Loucy (cell line): Measurements from ENCODE around the gene DPPA3.
"Not testable (repeated sequence)": the region's sequence is repeated elsewhere in the genome, so short reads cannot be mapped to it uniquely, and the experiment has no call there.

Source experiments
- H2AFZ ChIP-seq: fragments of 200-600 bp; sonication (generic); 2 replicates; pipeline ENCODE4 v1.6.0; 2016; ENCODE audit warnings: antibody characterized with exemption, mild to moderate bottlenecking, low read length, moderate library complexity
- H3F3A ChIP-seq: fragments of 200-600 bp; 2 replicates; pipeline ENCODE4 v1.6.0; 2016; ENCODE audit warnings: antibody characterized with exemption, low read depth, mild to moderate bottlenecking
- H3K27me3 ChIP-seq: fragments of 200-600 bp; sonication (generic); 2 replicates; pipeline ENCODE4 v1.6.1; 2014; ENCODE audit warnings: low read length, mild to moderate bottlenecking; ENCODE audit not compliant: insufficient read depth, poor library complexity, severe bottlenecking
- H3K36me3 ChIP-seq: fragments of 200-600 bp; sonication (generic); 2 replicates; pipeline ENCODE4 v1.6.1; 2016; ENCODE audit warnings: low read length; ENCODE audit not compliant: insufficient read depth
- H3K4me1 ChIP-seq: fragments of 200-600 bp; sonication (generic); 2 replicates; pipeline ENCODE4 v1.5.1; 2014; ENCODE audit warnings: low read length, mild to moderate bottlenecking; ENCODE audit not compliant: insufficient read depth, poor library complexity, severe bottlenecking
- H3K4me2 ChIP-seq: fragments of 200-600 bp; sonication (generic); 2 replicates; pipeline ENCODE4 v1.6.0; 2014; ENCODE audit warnings: antibody characterized with exemption, low read length, low read depth, mild to moderate bottlenecking; ENCODE audit not compliant: poor library complexity, severe bottlenecking
- H3K4me3 ChIP-seq: fragments of 200-600 bp; sonication (generic); 2 replicates; pipeline ENCODE4 v1.5.1; 2014; ENCODE audit warnings: low read length, mild to moderate bottlenecking, mixed read lengths; ENCODE audit not compliant: poor library complexity, severe bottlenecking
- H3K79me2 ChIP-seq: fragments of 200-600 bp; sonication (generic); 2 replicates; pipeline ENCODE4 v1.6.1; 2014; ENCODE audit warnings: low read length; ENCODE audit not compliant: insufficient read depth
- H3K9ac ChIP-seq: fragments of 200-600 bp; sonication (generic); 2 replicates; pipeline ENCODE4 v1.6.0; 2014; ENCODE audit warnings: mild to moderate bottlenecking, low read depth, low read length, moderate library complexity; ENCODE audit not compliant: poor library complexity, severe bottlenecking
- H3K9me2 ChIP-seq: fragments of 200-600 bp; sonication (generic); replicated peaks from 2 replicates; pipeline ENCODE4 v1.6.1; 2016; ENCODE audit warnings: low read depth, low read length, mixed read lengths
- H3K9me3 ChIP-seq: fragments of 200-600 bp; sonication (generic); 2 replicates; pipeline ENCODE4 v1.6.1; 2014; ENCODE audit warnings: mild to moderate bottlenecking, antibody characterized with exemption, low read length, low read depth; ENCODE audit not compliant: insufficient read depth
- H4K20me1 ChIP-seq: fragments of 200-600 bp; sonication (generic); 2 replicates; pipeline ENCODE4 v1.6.0; 2014; ENCODE audit warnings: antibody characterized with exemption, low read length, mild to moderate bottlenecking; ENCODE audit not compliant: insufficient read depth, poor library complexity, severe bottlenecking
- CTCF ChIP-seq: fragments of 200-600 bp; sonication (generic); conservative IDR thresholded peaks from 2 replicates; pipeline ENCODE4 v1.5.1; 2014; ENCODE audit warnings: mild to moderate bottlenecking, antibody characterized with exemption, low read length
- EZH2phosphoT487 ChIP-seq: fragments of 200-600 bp; IDR thresholded peaks from 2 replicates; pipeline ENCODE4 v1.6.1; 2018; ENCODE audit warnings: antibody characterized with exemption, mild to moderate bottlenecking, moderate library complexity, borderline replicate concordance

The DPPA3 gene

GRCh38 chr12:7729746-7730145 lies 18.5 kb downstream of the DPPA3 start:
- H3K9me2 ChIP-seq = no peaks in the 10 kb centered on the region
- H3K9ac ChIP-seq = no peak overlapping the region
- H2AFZ ChIP-seq = no peak overlapping the region
- no peaks in the 10 kb centered on the region for H4K20me1 ChIP-seq
- H3K4me1 ChIP-seq = peaks cover 17% of the 10 kb centered on the region
- no peak overlapping the region for H3K4me3 ChIP-seq
- no peak for TF ChIP-seq EZH2phosphoT487
- TF ChIP-seq CTCF = no peak
- H3K4me2 ChIP-seq = no peak overlapping the region
- no peaks in the 10 kb centered on the region for H3K27me3 ChIP-seq
- no peaks in the 10 kb centered on the region; the same call in 1 of the 2 replicates for H3F3A ChIP-seq
- H3K36me3 ChIP-seq = no peaks in the 10 kb centered on the region
- no peaks in the 10 kb centered on the region for H3K79me2 ChIP-seq
- no peaks in the 10 kb centered on the region for H3K9me3 ChIP-seq

- H3K27me3 ChIP-seq, H3K4me2 ChIP-seq, H3K9me3 ChIP-seq, H3K79me2 ChIP-seq, H2AFZ ChIP-seq, H3K4me3 ChIP-seq, H3K36me3 ChIP-seq, H3K9me2 ChIP-seq, H3F3A ChIP-seq, H4K20me1 ChIP-seq, H3K9ac ChIP-seq: not testable (repeated sequence)
- H3K4me1 ChIP-seq = peaks cover 17% of the 10 kb centered on the region
Observed at GRCh38 chr12:7730984-7731383, 19.8 kb downstream of the DPPA3 start.

- TF ChIP-seq EZH2phosphoT487 (no peak), CTCF (no peak)
- H3K9me2 ChIP-seq = no peaks in the 10 kb centered on the region
- no peak overlapping the region for H2AFZ ChIP-seq
- H3K4me1 ChIP-seq = peaks cover 17% of the 10 kb centered on the region
- no peak overlapping the region for H3K4me2 ChIP-seq
- no peaks in the 10 kb centered on the region for H3K27me3 ChIP-seq
- no peaks in the 10 kb centered on the region for H3K79me2 ChIP-seq
- no peaks in the 10 kb centered on the region for H3K36me3 ChIP-seq
- H4K20me1 ChIP-seq = no peaks in the 10 kb centered on the region
- H3F3A ChIP-seq = no peaks in the 10 kb centered on the region; the same call in 1 of the 2 replicates
- H3K4me3 ChIP-seq = no peak overlapping the region
- no peak overlapping the region for H3K9ac ChIP-seq
- H3K9me3 ChIP-seq = no peaks in the 10 kb centered on the region
Observed at GRCh38 chr12:7731486-7731885, 20.3 kb downstream of the DPPA3 start.

GRCh38 chr12:7732993-7733392 lies 21.8 kb downstream of the DPPA3 start:
- Histone ChIP-seq H3K27me3 (no peaks in the 10 kb centered on the region), H3K9me2 (no peaks in the 10 kb centered on the region), H3K36me3 (no peaks in the 10 kb centered on the region), H2AFZ (no peak overlapping the region), H3K9ac (no peak overlapping the region), H4K20me1 (no peaks in the 10 kb centered on the region), H3K4me1 (peaks cover 27% of the 10 kb centered on the region), H3K4me3 (no peak overlapping the region), H3K4me2 (no peak overlapping the region), H3K9me3 (no peaks in the 10 kb centered on the region), H3K79me2 (no peaks in the 10 kb centered on the region), H3F3A (peaks cover 6% of the 10 kb centered on the region; the same call in 1 of the 2 replicates)
- TF ChIP-seq CTCF = no peak
- no peak for TF ChIP-seq EZH2phosphoT487
